NK-92 treated with Interleukin-12 subunit alpha and Interleukin-12 subunit beta, amount 100 ng/mL, for 24 hours (cell line): ENCODE results near the gene HMCES.
"Not testable (repeated sequence)": the region's sequence is repeated elsewhere in the genome, so short reads cannot be mapped to it uniquely, and the experiment has no call there.

ENCODE experiments used
- DNase-seq: peaks from one replicate; lab custom pipeline; 2025; lab: John Stamatoyannopoulos, UW

HMCES gene

GRCh38 chr3:129320825-129321487, 42.3 kb downstream of the HMCES start:
- no peak for DNase-seq

GRCh38 chr3:129321887-129322286, 43.2 kb downstream of the HMCES start:
- DNase-seq = no peak

- DNase-seq = no peak
Measured at GRCh38 chr3:129323651-129324294, 45.1 kb downstream of the HMCES start.

- DNase-seq = no peak
Measured at GRCh38 chr3:129324855-129325254, 46.2 kb downstream of the HMCES start.

DNA sequence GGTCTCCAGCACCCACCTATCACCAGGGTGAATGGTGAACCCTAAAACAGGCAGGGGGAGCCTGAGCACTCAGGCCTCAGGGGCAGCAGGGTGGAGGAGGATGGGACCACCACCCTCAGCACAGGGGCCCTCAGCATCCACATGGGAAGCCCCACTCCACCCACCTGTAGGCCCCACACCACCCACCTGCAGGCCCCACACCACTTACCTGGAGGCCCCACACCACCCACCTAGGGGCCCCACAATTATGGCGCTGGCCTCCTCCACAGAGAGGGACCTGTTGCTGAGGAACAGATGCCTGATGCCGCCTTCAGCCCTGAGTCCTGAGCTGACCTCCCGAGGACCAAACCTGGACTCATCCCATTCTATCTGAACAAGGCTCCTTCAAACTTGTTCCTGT, 46.7 kb downstream of the HMCES start:
- no peak for DNase-seq

DNA sequence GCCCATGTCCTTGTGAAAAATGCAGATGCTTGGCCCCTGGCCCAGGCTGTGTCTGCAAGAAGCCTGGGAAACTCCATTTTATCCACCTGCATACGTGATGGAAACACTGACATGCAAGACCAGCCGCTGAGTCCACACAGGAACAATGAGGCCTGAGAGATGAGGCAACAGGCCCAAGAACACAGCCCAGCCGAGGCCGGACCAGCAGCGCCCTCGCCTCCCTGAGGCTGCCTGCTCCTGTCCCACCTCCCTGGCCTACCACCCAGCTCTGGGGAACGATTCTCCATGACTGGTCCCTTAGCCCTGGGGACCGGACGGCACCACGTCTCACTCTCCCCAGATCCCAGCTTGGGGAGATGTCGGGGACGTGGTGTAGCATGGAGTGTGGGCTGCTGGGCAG, 47.5 kb downstream of the HMCES start:
- no peak for DNase-seq

DNA sequence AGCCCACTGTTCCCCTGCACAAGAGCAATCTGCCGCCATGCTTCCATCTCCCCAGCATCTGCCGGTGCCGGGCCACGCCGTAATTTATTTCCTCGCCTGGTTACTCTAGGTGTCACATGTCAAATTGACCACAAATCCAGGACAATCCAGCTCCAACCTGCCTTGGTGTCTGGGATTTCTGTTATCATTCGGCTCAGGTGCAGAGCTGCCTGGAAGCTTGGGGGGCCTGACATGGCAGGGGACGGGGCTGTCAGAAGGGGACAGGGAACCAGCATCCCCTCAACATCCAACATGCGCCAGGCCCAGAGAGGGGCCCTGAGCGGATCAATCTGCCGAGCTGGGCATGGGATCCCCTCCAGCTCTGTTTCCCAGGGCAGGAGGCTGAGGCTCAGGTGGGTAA, 47.9 kb downstream of the HMCES start:
- DNase-seq = no peak

DNA sequence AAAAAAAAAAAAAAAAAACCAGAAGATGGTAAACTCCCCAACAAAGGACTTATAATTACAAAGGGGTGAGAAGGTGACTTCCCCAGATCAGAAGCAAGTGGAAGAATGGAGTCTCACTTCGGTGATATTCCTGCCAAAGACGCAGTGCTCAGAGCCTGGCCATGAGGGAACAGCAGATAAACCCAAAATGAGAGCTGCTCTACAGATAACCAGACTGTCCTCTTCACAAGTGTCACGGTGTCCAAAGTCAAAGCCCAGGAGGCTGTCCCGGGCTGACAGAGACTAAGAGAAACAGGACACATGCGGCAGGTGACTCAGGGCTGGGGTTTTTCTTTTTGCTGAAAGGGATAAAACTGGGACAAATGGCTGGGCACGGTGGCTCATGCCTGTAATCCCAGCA, 48.8 kb downstream of the HMCES start:
- no peak for DNase-seq

GRCh38 chr3:129329858-129330257, 51.2 kb downstream of the HMCES start:
- DNase-seq = no peak

GRCh38 chr3:129330409-129330808, 51.7 kb downstream of the HMCES start:
- DNase-seq = no peak

- DNase-seq = no peak
Measured at GRCh38 chr3:129333891-129334290, 55.2 kb downstream of the HMCES start.

- no peak for DNase-seq
Measured at GRCh38 chr3:129336093-129336706, 57.5 kb downstream of the HMCES start.

DNA sequence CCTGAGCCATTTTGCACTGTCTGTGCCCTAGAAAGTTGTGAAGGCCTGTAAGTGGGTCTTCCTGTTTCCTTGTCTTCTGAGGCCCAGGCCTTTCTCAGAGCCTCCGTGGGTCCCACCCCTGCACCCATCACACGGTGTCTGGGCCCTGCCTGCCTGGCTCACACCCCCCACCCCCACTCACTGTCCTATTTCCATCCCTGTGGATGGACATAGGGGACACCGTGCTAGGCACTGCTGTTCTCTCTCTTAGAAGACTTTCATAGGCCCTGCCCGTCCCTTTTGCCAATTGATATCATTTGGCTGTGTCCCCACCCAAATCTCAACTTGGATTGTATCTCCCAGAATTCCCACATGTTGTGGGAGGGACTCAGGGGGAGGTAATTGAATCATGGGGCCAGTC, 59.0 kb downstream of the HMCES start:
- not testable (repeated sequence) for DNase-seq

GRCh38 chr3:129339186-129339585, 60.5 kb downstream of the HMCES start:
- DNase-seq = not testable (repeated sequence)

DNA sequence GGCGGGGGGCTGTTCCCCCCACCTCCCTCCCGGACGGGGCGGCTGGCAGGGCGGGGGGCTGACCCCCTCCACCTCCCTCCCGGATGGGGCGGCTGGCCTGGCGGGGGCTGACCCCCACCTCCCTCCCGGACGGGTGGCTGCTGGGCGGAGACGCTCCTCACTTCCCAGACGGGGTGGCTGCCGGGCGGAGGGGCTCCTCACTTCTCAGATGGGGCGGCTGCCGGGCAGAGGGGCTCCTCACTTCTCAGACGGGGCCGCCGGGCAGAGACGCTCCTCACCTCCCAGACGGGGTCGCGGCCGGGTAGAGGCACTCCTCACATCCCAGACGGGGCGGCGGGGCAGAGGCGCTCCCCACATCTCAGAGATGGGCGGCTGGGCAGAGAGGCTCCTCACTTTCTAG, 61.2 kb downstream of the HMCES start:
- DNase-seq = not testable (repeated sequence)

DNA sequence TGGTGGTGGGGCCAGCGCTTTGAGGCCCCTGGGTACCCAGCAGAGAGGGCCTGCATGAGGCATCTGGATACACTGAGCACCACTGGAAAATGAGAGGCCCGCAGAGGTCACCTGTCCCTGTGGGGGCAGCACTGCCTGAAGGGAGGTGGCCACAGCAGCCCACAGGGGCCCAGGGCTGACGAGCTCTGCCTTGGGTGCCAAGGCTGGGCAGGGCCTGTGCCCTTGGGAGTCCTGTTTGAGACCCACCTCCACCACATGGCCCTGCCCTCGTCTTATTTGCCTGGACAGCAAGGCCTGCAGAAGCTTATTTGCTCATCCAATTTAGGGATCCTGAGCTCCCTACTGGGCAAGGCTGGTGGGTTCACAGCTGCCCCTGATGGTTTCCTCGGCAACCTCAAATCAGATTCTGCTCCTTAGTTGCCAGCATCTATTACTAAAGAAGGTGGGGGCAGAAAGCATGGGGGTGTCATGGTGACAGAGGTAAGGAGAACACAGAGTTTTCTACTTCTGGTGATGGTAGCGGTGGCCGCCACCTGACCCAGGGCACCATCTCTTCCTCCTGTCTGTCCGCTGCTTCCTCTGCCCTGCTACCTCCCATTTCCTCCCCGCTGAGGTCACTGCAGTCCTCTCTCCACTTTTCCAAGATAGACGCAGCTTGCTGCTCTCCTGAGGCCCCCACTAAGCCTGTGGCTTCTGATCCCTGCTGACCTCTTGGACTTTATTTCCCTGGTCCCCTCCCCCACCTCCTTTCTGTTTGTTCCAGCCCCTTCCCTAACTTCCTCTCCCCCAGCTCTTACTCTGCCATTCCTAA, 62.9 kb downstream of the HMCES start:
- DNase-seq = no peak

DNA sequence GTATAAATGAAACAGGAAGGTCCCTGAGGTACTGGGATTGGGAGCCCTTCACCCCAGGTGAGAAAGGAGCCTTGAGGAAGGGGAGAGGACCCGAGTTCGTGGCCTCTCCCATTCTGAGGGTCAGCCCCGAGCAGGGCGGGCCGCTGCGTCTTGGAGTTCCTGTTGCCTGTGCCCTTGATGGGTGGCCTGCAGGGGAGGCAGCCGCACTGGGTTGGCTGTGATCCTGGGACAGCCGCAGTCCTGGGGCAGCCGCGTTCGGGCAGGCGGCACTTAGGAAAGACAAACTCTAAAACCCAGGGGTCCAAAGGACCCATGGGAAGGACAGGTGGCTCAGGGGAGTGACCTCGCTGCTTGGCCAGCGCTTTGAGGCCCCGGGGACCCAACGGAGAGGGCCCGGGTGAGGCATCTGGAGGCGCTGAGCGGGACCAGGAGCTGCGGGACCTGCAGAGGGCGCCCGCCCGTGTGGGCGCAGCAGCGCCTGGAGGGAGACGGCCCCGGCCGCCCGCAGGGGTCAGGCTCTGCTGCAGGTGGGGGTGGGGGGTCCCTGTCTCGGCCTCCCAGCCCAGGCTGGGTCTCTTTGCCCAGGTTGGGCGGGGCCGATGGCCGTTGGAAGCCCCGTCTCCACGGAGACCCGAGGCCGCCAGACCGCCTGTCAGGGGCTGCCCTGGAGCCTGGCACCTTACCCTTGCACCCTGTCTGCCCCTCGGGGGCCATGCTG, 65.1 kb downstream of the HMCES start:
- no peak for DNase-seq

DNA sequence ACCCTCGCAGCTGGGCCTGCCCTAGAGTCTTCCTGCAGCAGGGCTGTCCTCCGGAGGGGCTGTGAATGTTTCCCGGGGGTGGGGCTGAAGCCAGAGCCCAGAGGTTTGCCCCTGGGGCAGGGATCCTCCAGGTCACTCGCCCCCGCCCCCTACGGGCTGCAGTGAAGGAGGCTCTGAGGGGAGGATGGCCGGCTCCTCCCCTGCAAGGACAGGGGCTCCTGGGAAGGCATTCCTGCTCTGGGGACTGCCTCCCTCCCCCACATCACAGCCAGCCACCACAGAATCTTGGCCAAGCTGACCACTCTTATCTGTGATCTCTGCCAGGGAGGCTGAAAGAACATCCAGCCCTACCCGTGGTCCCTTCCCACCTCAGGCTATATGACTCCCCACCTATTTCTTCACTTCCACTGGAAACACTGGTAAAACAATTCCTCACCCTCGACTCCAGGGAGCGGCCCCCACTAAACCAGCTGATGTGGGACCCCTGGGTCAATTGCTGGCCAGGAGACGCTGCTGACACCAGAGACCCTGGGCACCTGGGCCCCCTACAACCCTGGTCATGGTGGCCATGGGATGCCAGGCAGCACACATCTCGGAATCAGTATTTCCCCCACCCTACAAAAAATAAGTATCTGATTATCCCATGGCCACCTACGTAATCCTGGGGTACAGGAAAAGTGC, 66.0 kb downstream of the HMCES start:
- DNase-seq = no peak

DNA sequence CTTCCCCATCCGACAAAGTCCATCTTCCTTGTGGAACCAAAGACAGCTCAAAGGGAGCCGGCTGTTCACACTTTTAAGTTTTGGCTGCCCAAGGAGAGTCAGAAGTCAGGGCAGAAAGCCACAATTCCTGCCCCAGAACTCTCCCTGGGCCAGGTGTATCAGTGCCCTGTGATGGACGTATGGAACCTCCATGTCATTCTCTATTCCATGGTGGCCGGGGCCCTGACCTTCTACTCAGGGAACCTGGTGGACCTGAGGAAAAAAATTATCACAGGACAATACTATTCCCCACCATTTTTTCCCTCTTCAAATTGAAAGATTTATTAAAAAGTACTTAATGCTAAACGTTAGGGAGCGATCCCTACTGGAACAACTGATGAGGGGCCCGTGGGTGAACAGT, 66.6 kb downstream of the HMCES start:
- DNase-seq = no peak

- no peak for DNase-seq
Measured at GRCh38 chr3:129345971-129346370, 67.3 kb downstream of the HMCES start.

- DNase-seq = no peak
Measured at GRCh38 chr3:129346695-129347457, 68.2 kb downstream of the HMCES start.
